ENCODE results near the gene COL23A1.

COL23A1 gene

DNA sequence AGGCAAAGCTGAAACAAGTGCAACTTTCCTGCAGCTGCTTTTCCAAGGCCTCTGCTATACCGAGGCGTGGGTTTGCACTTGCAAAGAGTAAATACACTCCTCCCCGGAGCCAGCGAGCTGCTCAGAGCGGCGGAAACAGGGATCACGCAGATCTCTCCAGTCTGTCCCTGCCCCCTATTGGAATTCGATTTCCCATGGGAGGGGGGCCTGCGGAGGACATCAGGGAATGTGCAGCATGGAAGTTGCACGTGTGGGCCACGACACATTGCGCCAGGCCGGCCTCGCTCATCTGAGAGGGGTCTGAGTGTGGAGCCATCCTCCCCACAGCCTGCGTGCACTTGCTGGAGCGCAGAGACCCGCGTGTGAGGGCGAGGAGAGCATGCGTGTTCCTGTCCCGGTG lies 253.3 kb downstream of the COL23A1 start (continued):
- TF ChIP-seq, protein P1, sequence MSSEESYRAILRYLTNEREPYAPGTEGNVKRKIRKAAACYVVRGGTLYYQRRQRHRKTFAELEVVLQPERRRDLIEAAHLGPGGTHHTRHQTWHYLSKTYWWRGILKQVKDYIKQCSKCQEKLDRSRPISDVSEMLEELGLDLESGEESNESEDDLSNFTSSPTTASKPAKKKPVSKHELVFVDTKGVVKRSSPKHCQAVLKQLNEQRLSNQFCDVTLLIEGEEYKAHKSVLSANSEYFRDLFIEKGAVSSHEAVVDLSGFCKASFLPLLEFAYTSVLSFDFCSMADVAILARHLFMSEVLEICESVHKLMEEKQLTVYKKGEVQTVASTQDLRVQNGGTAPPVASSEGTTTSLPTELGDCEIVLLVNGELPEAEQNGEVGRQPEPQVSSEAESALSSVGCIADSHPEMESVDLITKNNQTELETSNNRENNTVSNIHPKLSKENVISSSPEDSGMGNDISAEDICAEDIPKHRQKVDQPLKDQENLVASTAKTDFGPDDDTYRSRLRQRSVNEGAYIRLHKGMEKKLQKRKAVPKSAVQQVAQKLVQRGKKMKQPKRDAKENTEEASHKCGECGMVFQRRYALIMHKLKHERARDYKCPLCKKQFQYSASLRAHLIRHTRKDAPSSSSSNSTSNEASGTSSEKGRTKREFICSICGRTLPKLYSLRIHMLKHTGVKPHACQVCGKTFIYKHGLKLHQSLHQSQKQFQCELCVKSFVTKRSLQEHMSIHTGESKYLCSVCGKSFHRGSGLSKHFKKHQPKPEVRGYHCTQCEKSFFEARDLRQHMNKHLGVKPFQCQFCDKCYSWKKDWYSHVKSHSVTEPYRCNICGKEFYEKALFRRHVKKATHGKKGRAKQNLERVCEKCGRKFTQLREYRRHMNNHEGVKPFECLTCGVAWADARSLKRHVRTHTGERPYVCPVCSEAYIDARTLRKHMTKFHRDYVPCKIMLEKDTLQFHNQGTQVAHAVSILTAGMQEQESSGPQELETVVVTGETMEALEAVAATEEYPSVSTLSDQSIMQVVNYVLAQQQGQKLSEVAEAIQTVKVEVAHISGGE (tag by site-specific recombination; conservative IDR thresholded peaks at IDR 0.05; ENCODE audit: low read depth), result no peak
- TF ChIP-seq SCRT1 (tag by site-specific recombination; IDR thresholded peaks at IDR 0.05; ENCODE audit: borderline replicate concordance) (no peak), ZNF423 (tag by site-specific recombination; IDR thresholded peaks at IDR 0.05) (no peak), ZNF571 (tag by site-specific recombination; IDR thresholded peaks at IDR 0.05) (no peak), ZNF157 (tag by site-specific recombination; IDR thresholded peaks at IDR 0.05) (no peak), ZBTB1 (tag by site-specific recombination; IDR thresholded peaks at IDR 0.05) (no peak), SP7 (tag by site-specific recombination; IDR thresholded peaks at IDR 0.05) (no peak), ZNF174 (tag by site-specific recombination; IDR thresholded peaks at IDR 0.05) (no peak), ZBTB48 (tag by site-specific recombination; IDR thresholded peaks at IDR 0.05) (no peak), ZNF184 (tag by site-specific recombination; IDR thresholded peaks at IDR 0.05) (no peak)
- TF ChIP-seq, protein P2, sequence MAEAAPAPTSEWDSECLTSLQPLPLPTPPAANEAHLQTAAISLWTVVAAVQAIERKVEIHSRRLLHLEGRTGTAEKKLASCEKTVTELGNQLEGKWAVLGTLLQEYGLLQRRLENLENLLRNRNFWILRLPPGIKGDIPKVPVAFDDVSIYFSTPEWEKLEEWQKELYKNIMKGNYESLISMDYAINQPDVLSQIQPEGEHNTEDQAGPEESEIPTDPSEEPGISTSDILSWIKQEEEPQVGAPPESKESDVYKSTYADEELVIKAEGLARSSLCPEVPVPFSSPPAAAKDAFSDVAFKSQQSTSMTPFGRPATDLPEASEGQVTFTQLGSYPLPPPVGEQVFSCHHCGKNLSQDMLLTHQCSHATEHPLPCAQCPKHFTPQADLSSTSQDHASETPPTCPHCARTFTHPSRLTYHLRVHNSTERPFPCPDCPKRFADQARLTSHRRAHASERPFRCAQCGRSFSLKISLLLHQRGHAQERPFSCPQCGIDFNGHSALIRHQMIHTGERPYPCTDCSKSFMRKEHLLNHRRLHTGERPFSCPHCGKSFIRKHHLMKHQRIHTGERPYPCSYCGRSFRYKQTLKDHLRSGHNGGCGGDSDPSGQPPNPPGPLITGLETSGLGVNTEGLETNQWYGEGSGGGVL (tag by site-specific recombination; IDR thresholded peaks at IDR 0.05), result no peak
- TF ChIP-seq, protein P3, sequence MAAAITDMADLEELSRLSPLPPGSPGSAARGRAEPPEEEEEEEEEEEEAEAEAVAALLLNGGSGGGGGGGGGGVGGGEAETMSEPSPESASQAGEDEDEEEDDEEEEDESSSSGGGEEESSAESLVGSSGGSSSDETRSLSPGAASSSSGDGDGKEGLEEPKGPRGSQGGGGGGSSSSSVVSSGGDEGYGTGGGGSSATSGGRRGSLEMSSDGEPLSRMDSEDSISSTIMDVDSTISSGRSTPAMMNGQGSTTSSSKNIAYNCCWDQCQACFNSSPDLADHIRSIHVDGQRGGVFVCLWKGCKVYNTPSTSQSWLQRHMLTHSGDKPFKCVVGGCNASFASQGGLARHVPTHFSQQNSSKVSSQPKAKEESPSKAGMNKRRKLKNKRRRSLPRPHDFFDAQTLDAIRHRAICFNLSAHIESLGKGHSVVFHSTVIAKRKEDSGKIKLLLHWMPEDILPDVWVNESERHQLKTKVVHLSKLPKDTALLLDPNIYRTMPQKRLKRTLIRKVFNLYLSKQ (tag by site-specific recombination; IDR thresholded peaks at IDR 0.05; ENCODE audit: borderline replicate concordance), result no peak
- TF ChIP-seq, protein P4, sequence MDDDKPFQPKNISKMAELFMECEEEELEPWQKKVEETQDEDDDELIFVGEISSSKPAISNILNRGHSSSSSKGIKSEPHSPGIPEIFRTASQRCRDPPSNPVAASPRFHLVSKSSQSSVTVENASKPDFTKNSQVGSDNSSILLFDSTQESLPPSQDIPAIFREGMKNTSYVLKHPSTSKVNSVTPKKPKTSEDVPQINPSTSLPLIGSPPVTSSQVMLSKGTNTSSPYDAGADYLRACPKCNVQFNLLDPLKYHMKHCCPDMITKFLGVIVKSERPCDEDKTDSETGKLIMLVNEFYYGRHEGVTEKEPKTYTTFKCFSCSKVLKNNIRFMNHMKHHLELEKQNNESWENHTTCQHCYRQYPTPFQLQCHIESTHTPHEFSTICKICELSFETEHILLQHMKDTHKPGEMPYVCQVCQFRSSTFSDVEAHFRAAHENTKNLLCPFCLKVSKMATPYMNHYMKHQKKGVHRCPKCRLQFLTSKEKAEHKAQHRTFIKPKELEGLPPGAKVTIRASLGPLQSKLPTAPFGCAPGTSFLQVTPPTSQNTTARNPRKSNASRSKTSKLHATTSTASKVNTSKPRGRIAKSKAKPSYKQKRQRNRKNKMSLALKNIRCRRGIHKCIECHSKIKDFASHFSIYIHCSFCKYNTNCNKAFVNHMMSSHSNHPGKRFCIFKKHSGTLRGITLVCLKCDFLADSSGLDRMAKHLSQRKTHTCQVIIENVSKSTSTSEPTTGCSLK (tag by site-specific recombination; IDR thresholded peaks at IDR 0.05), result no peak

DNA sequence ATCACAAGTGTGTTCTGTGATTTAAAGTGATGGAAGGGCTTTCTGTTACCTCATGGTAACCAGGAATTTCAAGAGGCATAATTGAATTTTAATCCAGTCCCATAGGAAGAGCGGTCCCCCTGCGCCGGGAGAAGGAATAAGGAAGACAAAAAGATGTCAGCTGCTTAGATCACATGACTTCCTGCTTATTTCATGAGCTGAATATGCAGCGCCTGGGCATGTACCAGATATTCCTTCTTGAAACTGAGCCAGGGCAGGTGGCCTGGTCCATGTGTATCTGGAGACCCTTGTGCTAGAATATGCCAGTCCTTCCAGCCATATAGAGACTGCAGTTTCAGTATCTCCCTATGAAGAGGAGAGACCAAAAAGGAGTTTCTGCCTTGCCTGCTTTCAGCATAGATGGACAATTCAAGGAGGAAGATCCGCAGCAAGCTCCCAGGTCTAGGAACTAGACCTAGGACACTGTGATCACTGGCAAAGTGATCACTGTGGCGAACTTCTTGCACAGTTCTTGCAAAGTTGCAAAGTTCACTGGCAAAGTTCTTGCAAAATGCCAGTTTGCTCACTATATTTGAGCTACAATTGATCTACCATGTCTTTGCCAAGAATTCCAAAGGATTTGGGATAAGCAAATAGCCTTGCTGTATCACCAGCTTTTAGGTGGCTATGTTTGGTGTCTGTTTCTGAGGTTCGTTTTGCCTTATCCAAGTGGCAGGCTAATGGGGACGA lies 254.7 kb downstream of the COL23A1 start:
- Histone ChIP-seq H3K36me3 (ENCODE audit: control insufficient read depth in 2 of 2, insufficient read depth in 1 of 2, low read length in 2 of 2) (no peaks in the 10 kb centered on the region), H3K4me3 (ENCODE audit: low read depth, low read length) (no peak overlapping the region), H3K27ac (ENCODE audit: extremely low read depth, low read depth, low read length) (no peak overlapping the region), H3K4me1 (ENCODE audit: control insufficient read depth, insufficient read depth, low read length) (no peaks in the 10 kb centered on the region; the same call in 1 of the 2 replicates), H3K9me3 (ENCODE audit: control insufficient read depth, insufficient read depth, low read depth, low read length) (no peaks in the 10 kb centered on the region)
- POLR2A ChIA-PET, result no interaction called here
- CTCF ChIA-PET, result no interaction called here
- TF ChIP-seq ZNF16 (tag by site-specific recombination; IDR thresholded peaks at IDR 0.05; ENCODE audit: low read depth), result no peak
- TF ChIP-seq, protein P5, sequence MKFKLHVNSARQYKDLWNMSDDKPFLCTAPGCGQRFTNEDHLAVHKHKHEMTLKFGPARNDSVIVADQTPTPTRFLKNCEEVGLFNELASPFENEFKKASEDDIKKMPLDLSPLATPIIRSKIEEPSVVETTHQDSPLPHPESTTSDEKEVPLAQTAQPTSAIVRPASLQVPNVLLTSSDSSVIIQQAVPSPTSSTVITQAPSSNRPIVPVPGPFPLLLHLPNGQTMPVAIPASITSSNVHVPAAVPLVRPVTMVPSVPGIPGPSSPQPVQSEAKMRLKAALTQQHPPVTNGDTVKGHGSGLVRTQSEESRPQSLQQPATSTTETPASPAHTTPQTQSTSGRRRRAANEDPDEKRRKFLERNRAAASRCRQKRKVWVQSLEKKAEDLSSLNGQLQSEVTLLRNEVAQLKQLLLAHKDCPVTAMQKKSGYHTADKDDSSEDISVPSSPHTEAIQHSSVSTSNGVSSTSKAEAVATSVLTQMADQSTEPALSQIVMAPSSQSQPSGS (tag by site-specific recombination; IDR thresholded peaks at IDR 0.05; ENCODE audit: low read depth), result no peak
- TF ChIP-seq KLF16 (tag by site-specific recombination; IDR thresholded peaks at IDR 0.05), result no peak
- TF ChIP-seq ZXDB (tag by site-specific recombination; IDR thresholded peaks at IDR 0.05), result no peak
- no peak for TF ChIP-seq ZNF426 (tag by site-specific recombination; IDR thresholded peaks at IDR 0.05)
- TF ChIP-seq YY1 (tag by site-specific recombination; IDR thresholded peaks at IDR 0.05), result no peak
- TF ChIP-seq ZBTB20 (tag by site-specific recombination; IDR thresholded peaks at IDR 0.05), result no peak
- no peak for TF ChIP-seq ZNF596 (tag by site-specific recombination; IDR thresholded peaks at IDR 0.05)
- TF ChIP-seq, protein P6, sequence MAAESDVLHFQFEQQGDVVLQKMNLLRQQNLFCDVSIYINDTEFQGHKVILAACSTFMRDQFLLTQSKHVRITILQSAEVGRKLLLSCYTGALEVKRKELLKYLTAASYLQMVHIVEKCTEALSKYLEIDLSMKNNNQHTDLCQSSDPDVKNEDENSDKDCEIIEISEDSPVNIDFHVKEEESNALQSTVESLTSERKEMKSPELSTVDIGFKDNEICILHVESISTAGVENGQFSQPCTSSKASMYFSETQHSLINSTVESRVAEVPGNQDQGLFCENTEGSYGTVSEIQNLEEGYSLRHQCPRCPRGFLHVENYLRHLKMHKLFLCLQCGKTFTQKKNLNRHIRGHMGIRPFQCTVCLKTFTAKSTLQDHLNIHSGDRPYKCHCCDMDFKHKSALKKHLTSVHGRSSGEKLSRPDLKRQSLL (tag by site-specific recombination; IDR thresholded peaks at IDR 0.05), result no peak
- TF ChIP-seq KLF8 (tag by site-specific recombination; IDR thresholded peaks at IDR 0.05), result no peak
- TF ChIP-seq ZBTB48 (tag by site-specific recombination; IDR thresholded peaks at IDR 0.05), result no peak
- no peak for TF ChIP-seq FEZF1 (tag by site-specific recombination; IDR thresholded peaks at IDR 0.05)
- no peak for TF ChIP-seq ZNF529 (tag by site-specific recombination; IDR thresholded peaks at IDR 0.05; ENCODE audit: insufficient replicate concordance)
- no peak for TF ChIP-seq ZNF169 (tag by site-specific recombination; IDR thresholded peaks at IDR 0.05)

Data from HEK293 (cell line).